Transverse colon (tissue), 4 donors: ENCODE measurements around the gene CTF1. TPM values are rescaled to one million over a fixed set of nuclear protein-coding genes. Genes with fewer than 3 reads are reported as not detected.

Source experiments
- DNase-seq: peaks from one replicate; pipeline ENCODE4 v3.0.0-alpha.2; 2019
- H3K27ac ChIP-seq, 4 donors: fragments of 200-600 bp; sonication (generic); 2 replicates each; pipeline ENCODE4 v1.5.1; 2016 to 2018; ENCODE audit warnings: inconsistent platforms in 4 of 4
- H3K27me3 ChIP-seq: fragments of 200-600 bp; sonication (generic); 2 replicates; pipeline ENCODE4 v1.5.1; 2017; ENCODE audit warnings: inconsistent platforms
- H3K36me3 ChIP-seq, 4 donors: fragments of 200-600 bp; sonication (generic); 2 replicates each; pipeline ENCODE4 v1.5.1; 2017 to 2019; ENCODE audit warnings: inconsistent platforms in 4 of 4
- H3K4me1 ChIP-seq, 4 donors: fragments of 200-600 bp; sonication (generic); 2 replicates each; pipeline ENCODE4 v1.5.1; 2017 to 2020; ENCODE audit warnings: inconsistent platforms in 4 of 4
- H3K4me3 ChIP-seq, 4 donors: fragments of 200-600 bp; sonication (generic); 1 replicate in 1 of 4; 2 replicates in 3 of 4; pipeline versions ENCODE4 v1.5.1 to v1.6.1; 2017 to 2019; ENCODE audit warnings: inconsistent platforms in 4 of 4
- H3K9me3 ChIP-seq, 2 donors: fragments of 200-600 bp; sonication (generic); 2 replicates each; pipeline ENCODE4 v1.5.1; 2017 to 2019; ENCODE audit warnings: inconsistent platforms in 2 of 2
- EP300 ChIP-seq: sonication (generic); formaldehyde crosslinking; IDR thresholded peaks from one replicate; pipeline ENCODE4 v1.6.1; 2017; ENCODE audit warnings: antibody characterized with exemption, low read depth
- POLR2A ChIP-seq: fragments of 450-650 bp; IDR thresholded peaks from one replicate; pipeline ENCODE4 v1.6.1; 2016; ENCODE audit warnings: antibody characterized with exemption, mild to moderate bottlenecking, moderate library complexity
- POLR2AphosphoS5 ChIP-seq, 3 donors: sonication (generic); formaldehyde crosslinking; IDR thresholded peaks; one replicate each; pipeline ENCODE4 v1.6.1; 2016; ENCODE audit warnings: antibody characterized with exemption in 3 of 3
- WGBS, 2 donors: methylation state at CpG; one replicate each; pipeline ENCODE4 v1.1.5; 2018; ENCODE audit warnings: low coverage in 1 of 2; 5-methylcytosine and 5-hydroxymethylcytosine counted together
- in situ Hi-C, 4 donors: fragments of 200-750 bp; cut with MboI; loops; one replicate each; pipeline versions ENCODE4 v1.15.0 to v1.15.1; 2017; ENCODE audit warnings: low sequenced_read_pairs in 3 of 4, low pct_ligation_motif_present in 1 of 4, low pct_unique_long_range_greater_than_20kb in 1 of 4
- intact Hi-C: fragments of 100-400 bp; cut with DNase I; formaldehyde crosslinking; loops from one replicate; pipeline ENCODE4 v1.15.1; 2023; ENCODE audit warnings: low total_unique reads
- total RNA-seq, 4 donors: library from RNA; depleted of rRNA; stranded (reverse); fragments of >200 nt; gene quantifications; one replicate each; pipeline ENCODE4 v1.1.0, GENCODE V29; 2016
- TF ChIP-seq, protein P1 (sequence below), 5 experiments: fragments of 200-600 bp in 3 of 5; fragments of 450-650 bp in 2 of 5; sonication (generic) in 3 of 5; IDR thresholded peaks; 1 replicate in 2 of 5; 2 replicates in 3 of 5; pipeline ENCODE4 v1.5.1; 2016 to 2017; ENCODE audit warnings: antibody characterized with exemption in 5 of 5, inconsistent platforms in 3 of 5, mild to moderate bottlenecking in 2 of 5, moderate library complexity in 1 of 5

The CTF1 gene
- total RNA-seq, 4 donors from 2014 or later: 0.82 to 0.95 TPM; not detected in 2

- peak; percentile 45 for DNase-seq
- in situ Hi-C loops: no loop called here
Measured at GRCh38 chr16:30923554-30924075, 27.2 kb downstream of the CTF1 start, which contains the start of gene FBXL19. TSS of gene FBXL19 (plus strand) at chr16:30923572. CDS start at chr16:30925755, 2,183 bp downstream.

DNA sequence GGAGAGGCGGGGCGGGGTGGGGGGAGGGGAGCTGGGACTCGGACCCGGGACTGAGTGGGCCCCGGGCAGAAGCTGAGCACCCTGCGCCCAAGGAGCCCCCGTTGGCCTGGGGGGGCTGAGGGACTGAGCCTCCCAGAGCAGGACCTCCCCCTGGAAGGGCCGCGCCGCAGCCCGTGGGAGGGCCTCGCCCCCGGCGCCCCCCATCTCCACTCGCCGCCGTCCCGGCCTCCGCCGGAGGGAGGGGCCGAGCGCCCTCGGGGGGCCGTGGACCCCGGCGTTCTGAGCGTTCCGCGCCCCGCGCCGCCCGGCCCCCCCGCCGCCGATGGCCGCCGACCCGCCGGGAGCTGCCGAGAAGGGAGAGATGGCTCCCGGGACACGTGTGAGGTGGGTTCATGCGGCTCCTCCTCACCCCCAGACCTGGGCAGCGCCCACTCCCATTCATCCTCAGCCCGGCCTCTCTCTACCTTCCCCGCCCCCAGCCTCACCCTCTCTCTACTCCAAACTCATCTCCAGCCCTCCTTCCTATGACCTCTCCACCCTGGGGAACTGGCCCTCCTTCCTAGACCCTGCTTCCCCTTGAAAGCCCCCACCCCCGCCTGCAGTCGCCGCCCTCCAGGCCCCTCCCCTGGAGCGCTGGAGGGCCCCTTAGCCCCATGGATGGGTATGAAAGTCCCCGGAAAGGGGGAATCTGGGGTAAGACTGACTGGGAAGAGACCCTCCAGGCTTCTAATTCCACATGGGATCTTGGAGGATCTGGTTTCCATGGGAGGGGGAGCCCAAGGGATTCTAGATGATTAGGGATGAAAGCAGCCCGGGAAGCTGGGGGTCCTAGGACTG is 27.9 kb downstream of the CTF1 start:
- in situ Hi-C loops: no loop called here
- TF ChIP-seq POLR2A: no peak
- TF ChIP-seq, protein P1, sequence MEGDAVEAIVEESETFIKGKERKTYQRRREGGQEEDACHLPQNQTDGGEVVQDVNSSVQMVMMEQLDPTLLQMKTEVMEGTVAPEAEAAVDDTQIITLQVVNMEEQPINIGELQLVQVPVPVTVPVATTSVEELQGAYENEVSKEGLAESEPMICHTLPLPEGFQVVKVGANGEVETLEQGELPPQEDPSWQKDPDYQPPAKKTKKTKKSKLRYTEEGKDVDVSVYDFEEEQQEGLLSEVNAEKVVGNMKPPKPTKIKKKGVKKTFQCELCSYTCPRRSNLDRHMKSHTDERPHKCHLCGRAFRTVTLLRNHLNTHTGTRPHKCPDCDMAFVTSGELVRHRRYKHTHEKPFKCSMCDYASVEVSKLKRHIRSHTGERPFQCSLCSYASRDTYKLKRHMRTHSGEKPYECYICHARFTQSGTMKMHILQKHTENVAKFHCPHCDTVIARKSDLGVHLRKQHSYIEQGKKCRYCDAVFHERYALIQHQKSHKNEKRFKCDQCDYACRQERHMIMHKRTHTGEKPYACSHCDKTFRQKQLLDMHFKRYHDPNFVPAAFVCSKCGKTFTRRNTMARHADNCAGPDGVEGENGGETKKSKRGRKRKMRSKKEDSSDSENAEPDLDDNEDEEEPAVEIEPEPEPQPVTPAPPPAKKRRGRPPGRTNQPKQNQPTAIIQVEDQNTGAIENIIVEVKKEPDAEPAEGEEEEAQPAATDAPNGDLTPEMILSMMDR (IDR thresholded peaks at IDR 0.05): no peak
- no peak for TF ChIP-seq POLR2AphosphoS5 (IDR thresholded peaks at IDR 0.05)
- TF ChIP-seq EP300: no peak
- peaks cover 9 to 31% (median 17%) of the 10 kb centered on the region in 4 donors for H3K4me1 ChIP-seq
- 4% methylated on average over 35 of the region's 53 CpGs; no CpG with 5 or more reads in 1 of the 2 donors for WGBS, 2 donors
- H3K9me3 ChIP-seq: no peaks in the 10 kb centered on the region
- H3K27me3 ChIP-seq: no peaks in the 10 kb centered on the region
- H3K4me3 ChIP-seq: peak overlapping the region; percentile 72 to 83 (median 80)
- H3K27ac ChIP-seq: peak overlapping the region; percentile 76 to 93 (median 88)
- peak; percentile 29 for DNase-seq
- H3K36me3 ChIP-seq: peaks cover 0 to 4% (median 0%) of the 10 kb centered on the region in 4 donors
- intact Hi-C loops: no loop called here

More at GRCh38 chr16:30923554-30924075, 27.2 kb downstream of the CTF1 start, which contains the start of gene FBXL19:
- TF ChIP-seq, protein P1 (IDR thresholded peaks at IDR 0.05): no peak
- TF ChIP-seq EP300 (no peak), POLR2AphosphoS5 (IDR thresholded peaks at IDR 0.05) (no peak), POLR2A (no peak)
- Histone ChIP-seq H3K4me1 (peaks cover 9 to 31% (median 17%) of the 10 kb centered on the region in 4 donors), H3K27me3 (no peaks in the 10 kb centered on the region), H3K9me3 (no peaks in the 10 kb centered on the region), H3K36me3 (peaks cover 0 to 4% (median 0%) of the 10 kb centered on the region in 4 donors), H3K4me3 (peak within 1 kb of the TSS; percentile 72 to 83 (median 80)), H3K27ac (peak within 1 kb of the TSS; percentile 86 to 93 (median 88))
- intact Hi-C loops: no loop called here
- WGBS, 2 donors: 0% methylated on average over 26 of the region's 31 CpGs; no CpG with 5 or more reads in 1 of the 2 donors

DNA sequence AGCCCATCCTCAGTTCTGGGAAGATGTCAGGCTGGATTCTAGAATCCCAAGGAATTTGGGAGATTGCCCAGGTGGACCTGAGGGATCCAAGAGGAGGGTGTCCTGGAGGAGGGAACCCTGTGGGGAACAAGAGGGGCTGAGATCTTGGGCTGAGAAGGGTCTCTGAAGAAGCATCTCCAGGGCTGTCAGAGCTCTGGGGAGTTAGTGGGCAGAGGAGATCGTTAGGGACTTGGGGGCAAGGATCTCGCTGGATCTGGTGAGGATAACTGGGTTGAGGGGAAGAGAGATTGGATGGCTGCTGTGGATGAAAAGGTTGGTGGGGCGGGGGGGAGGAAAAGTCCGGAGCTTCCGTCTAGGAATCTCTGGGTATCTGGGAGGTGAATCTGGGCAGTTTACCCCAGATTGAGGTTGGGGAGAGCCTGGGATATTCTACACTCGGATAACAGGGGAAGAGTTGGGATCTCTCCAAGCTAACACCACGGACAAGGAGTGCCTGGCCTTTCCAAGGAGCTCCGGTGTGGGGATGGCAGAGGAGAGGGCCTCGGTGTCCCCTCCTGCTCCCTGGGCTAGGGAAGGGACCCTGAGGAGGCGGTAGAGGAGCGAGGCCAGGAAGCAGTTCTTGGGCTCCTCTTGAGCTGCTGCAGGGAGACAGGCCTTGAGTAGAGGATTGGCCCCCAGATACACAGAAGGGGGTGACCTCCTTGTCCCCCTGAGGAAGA is 28.7 kb downstream of the CTF1 start:
- Histone ChIP-seq H3K36me3 (peaks cover 0 to 4% (median 0%) of the 10 kb centered on the region in 4 donors), H3K27ac (peak overlapping the region in 3 of 4 donors; percentile 76 to 93 (median 86)), H3K4me1 (peaks cover 9 to 31% (median 17%) of the 10 kb centered on the region in 4 donors), H3K9me3 (no peaks in the 10 kb centered on the region), H3K4me3 (peak overlapping the region in 1 of 4 donors; percentile 72), H3K27me3 (no peaks in the 10 kb centered on the region)
- intact Hi-C loops (no loop called here), in situ Hi-C loops (no loop called here)
- DNase-seq: peak; percentile 19
- 76 to 79% methylated on average over 4 to 11 of the region's 11 CpGs for WGBS, 2 donors
- TF ChIP-seq POLR2A (no peak), POLR2AphosphoS5 (IDR thresholded peaks at IDR 0.05) (no peak), EP300 (no peak)
- TF ChIP-seq, protein P1 (IDR thresholded peaks at IDR 0.05): no peak
